Smooth muscle cell (in vitro differentiated cells): Measurements from ENCODE around the gene ZCCHC2. TPM values are rescaled to one million over a fixed set of nuclear protein-coding genes. Genes with fewer than 3 reads are reported as not detected.

Source experiments
- DNase-seq: peaks from one replicate; lab custom pipeline; 2025; ENCODE audit not compliant: unreplicated experiment; lab: John Stamatoyannopoulos, UW
- H2AFZ ChIP-seq: fragments of 200-600 bp; sonication (generic); 2 replicates; pipeline ENCODE4 v1.6.0; 2016; ENCODE audit warnings: antibody characterized with exemption, low read depth, mild to moderate bottlenecking
- H3F3A ChIP-seq: fragments of 200-600 bp; sonication (generic); 2 replicates; pipeline ENCODE4 v1.6.0; 2017; ENCODE audit warnings: antibody characterized with exemption, low read depth
- H3K27ac ChIP-seq: fragments of 200-600 bp; sonication (generic); 2 replicates; pipeline ENCODE4 v1.5.1; 2016; ENCODE audit warnings: low read depth, mild to moderate bottlenecking
- H3K27me3 ChIP-seq: fragments of 200-600 bp; sonication (generic); 2 replicates; pipeline ENCODE4 v1.6.1; 2016; ENCODE audit warnings: low read depth, mild to moderate bottlenecking
- H3K36me3 ChIP-seq: fragments of 200-600 bp; sonication (generic); 2 replicates; pipeline ENCODE4 v1.5.1; 2016; ENCODE audit warnings: low read depth
- H3K4me1 ChIP-seq: fragments of 200-600 bp; sonication (generic); 2 replicates; pipeline ENCODE4 v1.5.1; 2016; ENCODE audit warnings: low read depth
- H3K4me2 ChIP-seq: fragments of 200-600 bp; sonication (generic); 2 replicates; pipeline ENCODE4 v1.6.0; 2016; ENCODE audit warnings: mild to moderate bottlenecking
- H3K4me3 ChIP-seq: fragments of 200-600 bp; sonication (generic); 2 replicates; pipeline ENCODE4 v1.5.1; 2016; ENCODE audit warnings: mild to moderate bottlenecking
- H3K79me2 ChIP-seq: fragments of 200-600 bp; sonication (generic); 2 replicates; pipeline ENCODE4 v1.6.0; 2016; ENCODE audit warnings: low read depth, mild to moderate bottlenecking
- H3K9ac ChIP-seq: fragments of 200-600 bp; sonication (generic); 2 replicates; pipeline ENCODE4 v1.6.0; 2016; ENCODE audit warnings: low read depth
- H3K9me3 ChIP-seq: fragments of 200-600 bp; sonication (generic); replicated peaks from 2 replicates; pipeline ENCODE4 v1.5.1; 2016; ENCODE audit warnings: low read depth
- H4K20me1 ChIP-seq: fragments of 200-600 bp; sonication (generic); 2 replicates; pipeline ENCODE4 v1.6.0; 2016; ENCODE audit warnings: low read depth
- WGBS: methylation state at CpG from one replicate; pipeline ENCODE4 v1.1.7; 2016; ENCODE audit warnings: low lambda C conversion rate; 5-methylcytosine and 5-hydroxymethylcytosine counted together
- polyA plus RNA-seq: library from polyadenylated mRNA; unstranded; fragments of >200 nt; fragmentation: Nextera tagmentation; extraction: Ambion mirVana; gene quantifications from 2 replicates; pipeline ENCODE4 v1.2.1, GENCODE V29; 2016
- total RNA-seq: library from RNA; depleted of rRNA; stranded (reverse); fragments of >200 nt; gene quantifications from 2 replicates; pipeline ENCODE4 v1.2.3, GENCODE V29; 2014
- TF ChIP-seq, protein P1 (sequence below): fragments of 200-600 bp; sonication (generic); IDR thresholded peaks from 2 replicates; pipeline ENCODE4 v1.5.1; 2017; ENCODE audit warnings: borderline replicate concordance, mild to moderate bottlenecking, antibody characterized with exemption; ENCODE audit not compliant: insufficient read depth, poor library complexity, severe bottlenecking

Gene ZCCHC2
- total and polyA plus RNA-seq, 2 experiments from 2014 or later: 0.74 to 8.1 TPM

DNA sequence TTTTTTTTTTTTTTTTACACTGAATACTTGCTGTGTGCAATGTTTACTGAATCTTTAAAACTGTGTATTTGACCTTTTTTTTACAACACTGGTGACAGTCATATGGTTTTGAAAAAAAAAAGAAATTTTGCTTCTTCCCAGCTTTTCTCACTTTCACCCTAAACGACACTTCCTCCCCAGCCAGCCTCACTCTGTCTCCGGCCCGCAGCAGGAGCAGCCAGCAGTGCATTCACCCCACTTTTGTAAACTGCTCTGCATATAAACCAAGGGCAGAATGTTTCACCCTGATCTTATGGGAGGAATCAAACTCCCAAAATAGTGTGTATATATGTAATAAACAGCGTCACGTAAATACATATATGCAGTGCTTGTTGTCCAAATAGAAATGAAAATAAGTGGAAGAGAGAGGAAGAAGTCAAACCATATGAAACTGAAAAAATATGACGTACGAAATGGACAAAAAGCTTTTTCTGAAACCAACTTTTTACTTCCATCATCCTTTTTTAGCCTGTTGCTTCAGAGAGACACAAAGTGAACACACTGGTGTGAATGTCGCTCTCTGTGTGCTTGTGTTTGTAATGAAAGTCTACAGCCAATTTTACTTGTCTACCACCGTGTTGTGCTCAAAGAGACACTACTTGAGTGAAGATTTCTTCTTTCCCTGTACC is 54.2 kb downstream of the ZCCHC2 start:
- H3K79me2 ChIP-seq: no peaks in the 10 kb centered on the region
- H3K9me3 ChIP-seq: no peaks in the 10 kb centered on the region
- H3K4me2 ChIP-seq: no peak overlapping the region
- no peaks in the 10 kb centered on the region for H3K4me1 ChIP-seq
- no peaks in the 10 kb centered on the region for H3K27me3 ChIP-seq
- H3K9ac ChIP-seq: no peak overlapping the region
- no peaks in the 10 kb centered on the region for H4K20me1 ChIP-seq
- no peaks in the 10 kb centered on the region for H3F3A ChIP-seq
- TF ChIP-seq, protein P1, sequence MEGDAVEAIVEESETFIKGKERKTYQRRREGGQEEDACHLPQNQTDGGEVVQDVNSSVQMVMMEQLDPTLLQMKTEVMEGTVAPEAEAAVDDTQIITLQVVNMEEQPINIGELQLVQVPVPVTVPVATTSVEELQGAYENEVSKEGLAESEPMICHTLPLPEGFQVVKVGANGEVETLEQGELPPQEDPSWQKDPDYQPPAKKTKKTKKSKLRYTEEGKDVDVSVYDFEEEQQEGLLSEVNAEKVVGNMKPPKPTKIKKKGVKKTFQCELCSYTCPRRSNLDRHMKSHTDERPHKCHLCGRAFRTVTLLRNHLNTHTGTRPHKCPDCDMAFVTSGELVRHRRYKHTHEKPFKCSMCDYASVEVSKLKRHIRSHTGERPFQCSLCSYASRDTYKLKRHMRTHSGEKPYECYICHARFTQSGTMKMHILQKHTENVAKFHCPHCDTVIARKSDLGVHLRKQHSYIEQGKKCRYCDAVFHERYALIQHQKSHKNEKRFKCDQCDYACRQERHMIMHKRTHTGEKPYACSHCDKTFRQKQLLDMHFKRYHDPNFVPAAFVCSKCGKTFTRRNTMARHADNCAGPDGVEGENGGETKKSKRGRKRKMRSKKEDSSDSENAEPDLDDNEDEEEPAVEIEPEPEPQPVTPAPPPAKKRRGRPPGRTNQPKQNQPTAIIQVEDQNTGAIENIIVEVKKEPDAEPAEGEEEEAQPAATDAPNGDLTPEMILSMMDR: no peak
- 94% methylated on average over 9 of the region's 9 CpGs for WGBS
- no peak overlapping the region for H2AFZ ChIP-seq
- H3K4me3 ChIP-seq: no peak overlapping the region
- no peak overlapping the region for H3K27ac ChIP-seq
- DNase-seq: no peak
- no peaks in the 10 kb centered on the region for H3K36me3 ChIP-seq

DNA sequence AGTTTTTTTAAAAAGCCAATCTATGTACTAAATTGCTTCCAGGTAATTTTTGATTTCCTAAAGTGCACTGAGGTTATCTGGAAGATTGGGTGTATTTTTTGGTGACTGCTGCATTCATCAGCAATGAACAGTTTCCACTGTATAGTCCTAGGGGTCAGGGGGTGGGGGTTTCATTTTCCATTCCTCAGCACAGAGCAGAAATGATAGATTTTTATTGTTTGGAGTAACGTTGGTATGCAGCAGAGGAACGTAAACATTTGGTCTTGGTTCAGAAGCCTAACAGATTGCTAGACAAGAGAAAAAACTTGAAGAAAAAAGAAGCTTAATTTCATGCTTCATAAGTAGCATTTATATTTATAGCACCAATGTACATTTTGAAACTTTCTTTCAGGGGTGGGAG is 54.9 kb downstream of the ZCCHC2 start:
- 77% methylated on average over 2 of the region's 2 CpGs for WGBS
- Histone ChIP-seq H3K27me3 (no peaks in the 10 kb centered on the region), H3K9me3 (no peaks in the 10 kb centered on the region), H3K79me2 (no peaks in the 10 kb centered on the region), H3K27ac (no peak overlapping the region), H3K4me3 (no peak overlapping the region), H3F3A (no peaks in the 10 kb centered on the region), H3K9ac (no peak overlapping the region), H3K4me1 (no peaks in the 10 kb centered on the region), H3K36me3 (no peaks in the 10 kb centered on the region), H2AFZ (no peak overlapping the region), H3K4me2 (no peak overlapping the region), H4K20me1 (no peaks in the 10 kb centered on the region)
- TF ChIP-seq, protein P1: no peak
- no peak for DNase-seq

DNA sequence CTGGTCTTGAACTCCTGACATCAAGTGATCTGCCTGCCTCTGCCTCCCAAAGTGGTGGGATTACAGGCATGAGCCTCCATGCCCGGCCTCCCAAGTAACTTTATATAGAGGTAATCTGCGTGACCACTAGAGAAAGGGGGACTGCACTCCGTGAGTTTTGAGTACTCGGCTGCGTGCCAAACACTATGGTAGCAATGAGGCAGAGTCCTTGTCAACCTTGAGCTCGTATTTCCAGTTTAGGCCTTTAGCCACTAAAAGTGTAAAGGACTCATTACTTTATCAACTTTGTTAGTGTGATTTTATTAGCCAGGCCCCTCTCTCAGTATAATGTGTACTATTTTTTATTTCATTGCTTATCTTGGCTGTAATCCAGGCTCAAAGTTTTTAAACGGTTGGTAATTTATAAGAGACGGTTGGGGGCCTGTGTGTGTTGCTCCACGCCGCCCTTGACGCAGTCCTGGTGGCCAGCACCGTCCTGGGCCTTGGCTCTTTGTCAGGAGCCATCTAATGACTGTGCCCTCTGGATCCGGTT is 56.2 kb downstream of the ZCCHC2 start:
- no peaks in the 10 kb centered on the region for H3K9me3 ChIP-seq
- H3K4me3 ChIP-seq: no peak overlapping the region
- H3K27me3 ChIP-seq: no peaks in the 10 kb centered on the region
- no peaks in the 10 kb centered on the region for H3K36me3 ChIP-seq
- DNase-seq: no peak
- TF ChIP-seq, protein P1: no peak
- no peak overlapping the region for H3K4me2 ChIP-seq
- H2AFZ ChIP-seq: no peak overlapping the region
- H3F3A ChIP-seq: no peaks in the 10 kb centered on the region
- H3K27ac ChIP-seq: no peak overlapping the region
- no peaks in the 10 kb centered on the region for H3K79me2 ChIP-seq
- peaks cover 3% of the 10 kb centered on the region for H3K4me1 ChIP-seq
- H4K20me1 ChIP-seq: no peaks in the 10 kb centered on the region
- H3K9ac ChIP-seq: no peak overlapping the region
- WGBS: 87% methylated on average over 13 of the region's 13 CpGs

DNA sequence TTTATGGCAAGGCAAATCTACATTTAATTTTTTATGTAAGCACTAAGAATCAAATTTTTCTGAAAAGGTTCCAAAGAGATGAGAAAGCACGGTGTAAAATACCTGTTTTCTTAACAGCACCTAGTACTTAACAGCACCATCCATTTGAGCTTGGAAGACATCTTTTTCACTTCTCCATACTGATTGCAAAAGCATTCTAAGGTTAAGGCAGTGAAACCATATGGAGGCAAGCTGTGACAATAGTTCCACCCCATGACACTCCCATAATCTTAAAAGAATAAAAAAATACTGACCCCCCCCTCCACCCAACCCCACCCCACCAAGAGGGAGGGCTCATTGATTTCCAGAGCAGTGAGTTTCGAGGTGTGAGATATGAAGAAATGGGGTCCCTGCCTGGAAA is 60.6 kb downstream of the ZCCHC2 start:
- Histone ChIP-seq H3K4me3 (no peak overlapping the region), H3K9me3 (no peaks in the 10 kb centered on the region), H3K79me2 (no peaks in the 10 kb centered on the region), H3K9ac (no peak overlapping the region), H3K4me1 (peaks cover 4% of the 10 kb centered on the region), H3K27ac (no peak overlapping the region), H3K4me2 (no peak overlapping the region), H3F3A (no peaks in the 10 kb centered on the region), H2AFZ (no peak overlapping the region), H4K20me1 (no peaks in the 10 kb centered on the region), H3K27me3 (peaks cover 3% of the 10 kb centered on the region), H3K36me3 (no peaks in the 10 kb centered on the region)
- 92% methylated on average over 2 of the region's 2 CpGs for WGBS
- no peak for DNase-seq
- TF ChIP-seq, protein P1: no peak
